Tibial nerve (tissue), 3 donors: ENCODE results near the gene CASKIN1.

Experiments
- EP300 ChIP-seq, 2 donors: sonication (generic); formaldehyde crosslinking; IDR thresholded peaks; one replicate each; pipeline ENCODE4 v1.6.1; 2017; ENCODE audit warnings: antibody characterized with exemption in 2 of 2, mild to moderate bottlenecking in 1 of 2
- POLR2A ChIP-seq, 2 donors: fragments of 450-650 bp; IDR thresholded peaks; one replicate each; pipeline ENCODE4 v1.6.1; 2017; ENCODE audit warnings: antibody characterized with exemption in 2 of 2, mild to moderate bottlenecking in 2 of 2, moderate library complexity in 2 of 2

GRCh38 chr16:2237493-2238149, 41.2 kb upstream of the CASKIN1 start:
- TF ChIP-seq POLR2A (IDR thresholded peaks at IDR 0.05), result no peak
- no peak for TF ChIP-seq EP300 (IDR thresholded peaks at IDR 0.05)
